HEK293T (cell line): ENCODE measurements around the gene CTSZ.

Experiments used
- BHLHE40 ChIP-seq: fragments of 450-650 bp; IDR thresholded peaks from 2 replicates; pipeline ENCODE4 v1.6.1; 2016; ENCODE audit warnings: mild to moderate bottlenecking, moderate library complexity, borderline replicate concordance
- ELF4 ChIP-seq: fragments of 450-650 bp; IDR thresholded peaks from 2 replicates; pipeline ENCODE4 v1.6.1; 2017; ENCODE audit warnings: antibody characterized with exemption
- FOXA1 ChIP-seq: fragments of 450-650 bp; IDR thresholded peaks from 2 replicates; pipeline ENCODE4 v1.6.1; 2016; ENCODE audit warnings: mild to moderate bottlenecking
- FOXM1 ChIP-seq: fragments of 450-650 bp; IDR thresholded peaks from 2 replicates; pipeline ENCODE4 v1.6.1; 2017; ENCODE audit warnings: mild to moderate bottlenecking, borderline replicate concordance
- SP1 ChIP-seq: fragments of 450-650 bp; IDR thresholded peaks from 2 replicates; pipeline ENCODE4 v1.6.1; 2017
- ZNF384 ChIP-seq: fragments of 450-650 bp; IDR thresholded peaks from 2 replicates; pipeline ENCODE4 v1.6.1; 2016
- TF ChIP-seq, protein P1 (sequence below): fragments of 450-650 bp; IDR thresholded peaks from 2 replicates; pipeline ENCODE4 v1.6.1; 2016

DNA sequence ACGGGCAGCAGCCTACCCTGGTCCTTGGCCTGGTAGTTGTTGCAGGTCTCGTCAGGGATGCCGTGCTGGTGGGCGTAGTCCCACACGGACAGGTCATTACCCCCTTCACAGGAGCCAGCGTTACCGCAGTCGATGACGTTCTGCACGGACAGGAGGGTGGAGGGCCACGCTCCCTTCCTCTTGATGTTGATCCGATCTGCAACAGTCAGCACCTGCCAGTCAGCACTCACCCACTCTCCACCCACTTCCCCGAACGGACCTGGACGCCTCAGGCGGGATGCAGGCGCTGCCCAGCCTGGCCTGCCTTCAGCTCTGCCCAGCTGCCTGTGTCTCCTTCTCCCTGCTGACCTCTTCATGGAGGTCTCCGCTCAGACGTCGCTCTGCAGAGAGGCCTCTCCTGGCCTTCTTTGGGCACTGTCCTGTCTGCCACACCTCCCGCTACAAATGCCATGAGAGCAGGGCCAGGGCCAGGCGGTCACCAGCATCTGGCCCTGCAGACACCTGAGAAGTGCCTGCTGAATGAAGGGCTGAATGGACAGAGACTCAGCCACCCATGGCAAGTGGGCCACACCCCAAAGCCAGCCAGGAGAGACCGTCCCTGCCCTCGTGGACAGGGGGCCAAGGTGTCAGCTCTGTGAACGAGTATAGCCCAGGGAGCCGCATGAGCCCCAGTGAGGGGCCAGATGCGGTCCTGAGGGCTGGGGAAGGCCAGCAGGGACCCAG, 5.4 kb downstream of the CTSZ start:
- TF ChIP-seq FOXM1 = no peak
- no peak for TF ChIP-seq FOXA1
- TF ChIP-seq ZNF384 = no peak
- no peak for TF ChIP-seq BHLHE40
- TF ChIP-seq SP1 = no peak
- TF ChIP-seq, protein P1, sequence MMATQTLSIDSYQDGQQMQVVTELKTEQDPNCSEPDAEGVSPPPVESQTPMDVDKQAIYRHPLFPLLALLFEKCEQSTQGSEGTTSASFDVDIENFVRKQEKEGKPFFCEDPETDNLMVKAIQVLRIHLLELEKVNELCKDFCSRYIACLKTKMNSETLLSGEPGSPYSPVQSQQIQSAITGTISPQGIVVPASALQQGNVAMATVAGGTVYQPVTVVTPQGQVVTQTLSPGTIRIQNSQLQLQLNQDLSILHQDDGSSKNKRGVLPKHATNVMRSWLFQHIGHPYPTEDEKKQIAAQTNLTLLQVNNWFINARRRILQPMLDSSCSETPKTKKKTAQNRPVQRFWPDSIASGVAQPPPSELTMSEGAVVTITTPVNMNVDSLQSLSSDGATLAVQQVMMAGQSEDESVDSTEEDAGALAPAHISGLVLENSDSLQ = no peak
- TF ChIP-seq ELF4 = no peak
